ENCODE results near the gene NLGN4Y.

The NLGN4Y gene

DNA sequence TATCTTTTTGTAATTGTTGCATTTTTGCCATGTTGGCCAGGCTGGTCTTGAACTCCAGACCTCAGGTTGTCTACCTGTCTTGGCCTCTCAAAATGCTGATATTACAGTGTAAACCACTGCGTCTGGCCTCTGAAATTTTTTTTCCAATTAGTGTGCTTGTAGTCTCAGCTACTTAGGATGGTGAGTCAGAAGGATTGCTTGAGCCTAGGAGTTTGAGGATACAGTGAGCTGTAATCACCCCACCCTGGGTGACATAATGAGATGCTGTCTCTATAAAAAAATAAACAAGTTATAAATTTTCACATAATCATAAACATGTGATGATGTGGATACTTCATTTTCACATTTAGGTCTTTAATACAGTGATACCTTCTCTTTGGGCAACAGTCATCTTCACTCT lies 154.9 kb downstream of the NLGN4Y start:
- no peak for DNase-seq

- no peak for DNase-seq
Observed at GRCh38 chrY:14694543-14694942, 170.2 kb downstream of the NLGN4Y start.

- no peak for DNase-seq
Observed at GRCh38 chrY:14708158-14708557, 183.8 kb downstream of the NLGN4Y start.

- DNase-seq = no peak
Observed at GRCh38 chrY:14741596-14741995, 217.3 kb downstream of the NLGN4Y start.

- no peak for DNase-seq
Observed at GRCh38 chrY:14748329-14748728, 224.0 kb downstream of the NLGN4Y start.

- no peak for DNase-seq
Observed at GRCh38 chrY:14755571-14755970, 231.2 kb downstream of the NLGN4Y start.

DNA sequence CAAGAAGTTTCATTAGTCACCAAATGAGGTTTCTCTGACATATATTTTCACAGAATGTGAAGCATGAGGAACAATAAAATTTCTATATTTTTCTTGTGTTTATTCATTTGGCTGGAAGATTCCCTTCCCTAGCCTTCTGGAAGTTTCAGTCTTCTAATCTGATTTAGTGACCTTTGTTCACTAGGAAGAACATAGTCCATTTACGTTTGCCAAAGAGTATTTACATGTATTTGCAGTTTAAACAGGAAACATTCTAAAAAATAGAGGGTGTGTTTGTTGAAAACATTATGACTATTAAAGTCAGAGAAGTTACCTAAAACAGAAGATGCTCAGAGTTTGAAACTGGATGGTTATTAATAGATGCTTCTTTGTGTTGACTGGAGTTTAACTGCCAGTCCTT lies 238.6 kb downstream of the NLGN4Y start:
- no peak for DNase-seq

GRCh38 chrY:14763600-14763999 lies 239.3 kb downstream of the NLGN4Y start:
- no peak for DNase-seq

DNA sequence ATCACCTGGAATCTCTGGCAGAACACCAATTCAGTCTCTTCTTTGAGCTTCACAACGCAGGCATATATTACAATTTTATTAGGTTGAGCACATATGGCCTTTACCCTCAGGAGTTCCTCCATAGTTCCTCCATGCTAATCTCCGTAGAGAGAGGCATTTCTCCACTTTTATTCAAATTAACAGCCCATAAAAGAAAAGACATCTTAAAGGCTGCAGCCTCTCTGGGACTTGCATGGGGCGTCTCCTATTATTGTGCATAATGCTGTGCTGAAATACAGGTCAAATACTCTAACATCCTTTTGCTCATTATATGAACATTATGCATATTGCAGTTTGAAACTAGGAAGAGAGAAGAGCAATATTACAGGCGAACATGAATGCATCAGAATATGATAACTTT lies 253.9 kb downstream of the NLGN4Y start:
- DNase-seq = no peak

DNA sequence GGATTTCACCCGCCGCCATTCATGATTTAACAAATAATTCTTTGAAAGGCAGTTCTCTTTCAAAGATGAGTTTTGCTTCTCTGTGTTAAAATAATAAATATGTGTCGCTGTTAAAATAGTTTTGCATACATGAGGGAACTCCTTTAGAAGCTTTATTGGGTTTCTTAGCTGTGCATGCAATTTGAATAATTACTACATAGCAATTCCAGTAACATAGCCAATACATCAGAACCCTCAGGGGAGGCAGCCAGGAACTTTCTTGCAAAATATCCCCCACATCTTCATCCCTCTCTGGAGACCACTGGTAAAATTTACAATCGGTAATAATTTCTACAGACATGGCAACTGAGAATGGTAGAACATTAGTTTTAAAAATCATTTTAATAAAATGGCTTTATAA lies 268.8 kb downstream of the NLGN4Y start:
- no peak for DNase-seq

GRCh38 chrY:14793674-14794073 lies 269.3 kb downstream of the NLGN4Y start:
- DNase-seq = no peak

DNA sequence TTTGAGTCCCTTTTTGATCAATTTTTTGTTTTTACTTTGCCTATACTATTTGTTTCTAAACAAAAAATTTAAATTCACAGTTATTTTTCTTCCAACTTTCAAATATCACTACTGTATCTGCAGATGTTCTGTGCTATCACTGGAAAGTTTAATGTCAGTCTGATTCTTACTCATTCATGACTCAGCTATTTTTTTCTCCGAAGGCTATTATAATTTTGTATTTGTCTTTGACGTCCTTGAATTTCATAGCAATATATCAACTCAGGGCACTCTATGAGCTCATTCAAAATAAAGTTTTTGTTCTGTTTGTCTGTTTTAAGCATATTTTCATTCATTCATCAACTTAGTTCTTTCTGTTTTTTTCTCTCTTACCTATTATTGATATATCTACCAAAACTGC lies 273.7 kb downstream of the NLGN4Y start:
- no peak for DNase-seq

GRCh38 chrY:14801096-14801495 lies 276.8 kb downstream of the NLGN4Y start:
- DNase-seq = no peak

DNA sequence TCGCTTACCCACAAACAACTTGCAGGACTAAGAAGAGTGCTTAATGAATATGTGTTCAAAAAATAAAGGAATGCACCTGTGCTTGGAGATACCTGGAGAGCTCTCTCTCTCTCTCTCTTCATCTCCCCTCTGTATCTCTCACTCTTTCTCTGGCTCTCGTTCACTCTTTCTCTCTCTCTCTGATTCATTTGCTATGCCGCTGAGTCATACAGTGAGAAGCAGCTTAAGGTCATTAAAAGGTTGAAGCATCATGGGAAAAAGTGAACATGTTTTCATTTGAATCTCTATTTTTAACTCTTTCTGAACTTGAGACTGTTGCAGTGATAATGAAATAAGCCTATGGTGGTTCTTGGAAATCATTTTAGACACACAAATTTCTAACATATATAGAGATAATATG lies 277.8 kb downstream of the NLGN4Y start:
- no peak for DNase-seq

GRCh38 chrY:14804041-14804440 lies 279.7 kb downstream of the NLGN4Y start:
- DNase-seq = no peak

GRCh38 chrY:14818452-14818851 lies 294.1 kb downstream of the NLGN4Y start:
- no peak for DNase-seq

GRCh38 chrY:14822201-14822600 lies 297.9 kb downstream of the NLGN4Y start:
- DNase-seq = no peak

DNA sequence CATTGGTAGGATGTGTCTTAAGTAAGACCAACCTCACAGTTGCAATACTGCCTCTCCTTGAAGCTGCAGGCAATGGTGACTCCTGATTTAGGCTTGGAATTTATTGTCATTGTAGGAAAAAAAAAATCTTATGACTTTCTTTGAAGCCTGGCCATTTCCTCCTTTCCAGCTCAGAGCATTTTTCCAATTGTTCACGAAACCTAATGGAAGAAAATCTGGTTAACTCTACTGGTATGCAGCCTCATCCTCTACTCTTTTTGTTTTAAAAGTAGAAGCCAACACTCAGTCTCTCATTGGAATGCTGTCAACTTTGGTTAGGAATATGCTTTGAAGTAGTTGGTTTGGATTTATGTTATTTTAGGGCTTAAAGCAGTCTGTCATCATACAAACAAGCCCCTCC lies 298.6 kb downstream of the NLGN4Y start:
- DNase-seq = no peak

DNA sequence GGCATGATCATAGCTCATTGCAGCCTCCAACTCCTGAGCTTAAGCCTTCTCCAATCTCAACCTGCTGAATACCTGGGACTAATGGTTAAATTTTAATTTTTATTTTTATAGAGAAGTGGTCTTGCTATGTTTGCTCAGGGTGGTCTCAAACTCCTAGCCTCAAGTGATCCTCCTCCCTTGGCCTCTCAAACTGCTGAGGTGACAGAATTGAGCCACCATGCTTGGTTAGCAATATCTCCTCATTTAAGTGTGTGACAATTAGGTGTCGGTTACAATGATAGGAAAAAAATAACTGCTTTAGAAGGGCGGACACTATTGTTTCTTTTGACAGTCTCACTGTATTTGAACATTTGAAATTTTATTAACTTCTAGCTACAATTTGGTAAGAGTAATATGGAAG lies 300.3 kb downstream of the NLGN4Y start:
- DNase-seq = no peak

- no peak for DNase-seq
Observed at GRCh38 chrY:14825728-14826127, 301.4 kb downstream of the NLGN4Y start.

DNA sequence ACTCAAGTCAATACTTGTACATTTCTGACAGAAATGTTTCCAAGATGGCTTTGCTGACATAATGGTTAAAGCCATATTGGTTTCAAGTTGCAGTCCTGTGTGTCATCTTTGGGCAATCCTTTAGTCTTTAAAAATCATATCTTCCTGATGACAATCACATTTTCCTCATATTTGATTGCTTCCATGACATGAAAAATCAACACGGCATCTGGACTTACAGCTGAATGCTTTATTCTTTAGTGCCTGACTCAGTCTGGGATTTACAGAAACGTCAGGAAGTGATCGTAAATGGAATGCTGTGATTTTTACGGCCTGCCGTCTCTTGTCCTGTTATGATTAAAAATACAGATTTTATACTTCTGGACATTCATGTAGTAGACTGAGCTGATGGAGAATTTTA lies 304.2 kb downstream of the NLGN4Y start:
- DNase-seq = no peak

DNA sequence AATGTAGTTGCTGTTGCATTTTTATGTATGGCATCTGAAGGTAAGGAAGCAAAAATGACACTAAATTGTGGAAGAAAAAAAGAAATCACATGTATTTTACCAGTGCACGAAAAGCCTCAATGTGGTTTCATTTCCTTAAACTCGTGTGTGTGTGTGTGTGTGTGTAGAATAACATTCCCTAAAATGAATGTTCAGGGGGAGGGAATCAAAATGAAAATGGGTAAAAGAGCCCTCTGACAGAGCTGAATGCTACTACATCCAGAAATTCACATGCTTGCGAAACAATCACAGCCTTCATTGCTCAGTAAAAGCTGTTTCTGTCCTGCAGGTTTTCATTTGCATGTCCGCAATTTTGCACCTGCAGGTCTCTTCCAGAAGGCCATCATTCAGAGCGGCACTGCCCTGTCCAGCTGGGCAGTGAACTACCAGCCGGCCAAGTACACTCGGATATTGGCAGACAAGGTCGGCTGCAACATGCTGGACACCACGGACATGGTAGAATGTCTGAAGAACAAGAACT lies 305.1 kb downstream of the NLGN4Y start:
- no peak for DNase-seq

GRCh38 chrY:14834103-14835060 lies 310.1 kb downstream of the NLGN4Y start:
- DNase-seq = no peak

DNA sequence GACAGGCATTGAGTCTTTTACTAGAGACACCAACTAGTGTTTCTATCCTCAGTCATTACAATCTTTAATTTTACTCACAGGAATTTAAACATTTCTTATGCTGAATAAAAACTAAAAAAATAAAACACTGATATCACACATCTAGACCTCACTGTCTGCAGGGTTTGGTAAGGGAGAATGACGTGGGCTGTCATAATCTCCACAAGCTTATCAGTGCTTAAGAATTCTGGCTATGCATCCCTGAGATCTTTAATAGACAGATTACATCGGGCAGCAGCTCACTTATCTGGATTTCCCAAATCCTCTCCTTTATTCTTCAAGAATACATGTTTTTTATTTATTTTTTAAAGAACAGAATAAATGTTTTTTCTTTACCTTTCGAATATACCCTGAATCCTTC lies 313.1 kb downstream of the NLGN4Y start:
- no peak for DNase-seq

GRCh38 chrY:14850734-14851133 lies 326.4 kb downstream of the NLGN4Y start:
- DNase-seq = no peak

All from NCI-H446 treated with DMSO at 0.1 percent for 48 hours (cell line).